Stimulated activated CD8-positive, alpha-beta memory T cell treated with anti-CD3 and anti-CD28 coated beads, Interleukin-15, amount 100 ng/mL, for 1 hour (primary cell): Measurements from ENCODE around the gene TOP2B.

Source experiments
- DNase-seq: peaks from one replicate; pipeline ENCODE4 v3.0.0-alpha.2; 2020; ENCODE audit warnings: low read depth

TOP2B gene

DNA sequence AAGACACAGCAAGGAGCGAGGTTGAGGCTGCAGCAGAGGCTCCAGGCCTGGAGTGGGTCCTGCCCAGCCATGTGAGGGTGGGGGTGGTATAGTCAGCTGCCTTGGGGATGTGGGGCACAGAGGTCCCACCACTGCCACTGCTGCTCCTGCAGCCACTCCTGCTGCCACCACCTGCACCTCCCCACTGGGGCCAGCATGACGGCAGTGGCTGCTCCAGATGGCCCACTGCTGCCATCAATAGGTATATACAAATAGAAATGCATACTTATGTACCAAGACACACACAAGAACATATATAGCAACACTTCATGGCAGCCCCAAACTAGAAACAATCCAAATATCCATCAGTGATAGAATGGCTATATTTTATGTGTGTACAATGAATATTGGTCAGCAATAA is 10.0 kb upstream of the TOP2B start:
- no peak for DNase-seq

DNA sequence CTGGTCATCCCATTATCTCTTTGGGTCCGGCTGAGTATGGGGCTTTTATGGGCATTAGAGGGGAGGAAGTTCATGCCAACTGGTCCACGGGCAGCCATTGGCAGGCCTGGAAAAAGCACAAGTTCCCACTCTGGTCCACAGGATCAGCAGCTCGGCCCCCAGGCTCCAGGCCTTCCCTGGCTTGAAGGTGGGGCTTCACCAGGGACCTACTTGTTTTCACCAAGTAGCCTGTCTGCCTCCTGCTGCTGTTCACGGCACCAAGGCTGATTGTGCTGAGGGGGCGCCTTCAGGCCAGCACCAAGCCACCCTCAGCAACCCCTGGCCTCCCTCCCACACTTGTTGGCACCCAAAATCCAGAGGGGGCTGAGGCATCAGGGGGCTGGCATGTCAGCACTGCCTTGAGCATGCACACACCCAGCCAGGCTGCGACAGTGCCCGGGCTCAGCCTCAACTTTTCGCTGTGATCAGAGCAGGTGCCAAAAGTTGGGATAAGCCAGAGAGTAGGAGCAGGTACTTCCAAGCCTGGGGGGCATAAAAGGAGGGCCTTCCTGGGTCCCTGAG is 9.1 kb upstream of the TOP2B start:
- no peak for DNase-seq

DNA sequence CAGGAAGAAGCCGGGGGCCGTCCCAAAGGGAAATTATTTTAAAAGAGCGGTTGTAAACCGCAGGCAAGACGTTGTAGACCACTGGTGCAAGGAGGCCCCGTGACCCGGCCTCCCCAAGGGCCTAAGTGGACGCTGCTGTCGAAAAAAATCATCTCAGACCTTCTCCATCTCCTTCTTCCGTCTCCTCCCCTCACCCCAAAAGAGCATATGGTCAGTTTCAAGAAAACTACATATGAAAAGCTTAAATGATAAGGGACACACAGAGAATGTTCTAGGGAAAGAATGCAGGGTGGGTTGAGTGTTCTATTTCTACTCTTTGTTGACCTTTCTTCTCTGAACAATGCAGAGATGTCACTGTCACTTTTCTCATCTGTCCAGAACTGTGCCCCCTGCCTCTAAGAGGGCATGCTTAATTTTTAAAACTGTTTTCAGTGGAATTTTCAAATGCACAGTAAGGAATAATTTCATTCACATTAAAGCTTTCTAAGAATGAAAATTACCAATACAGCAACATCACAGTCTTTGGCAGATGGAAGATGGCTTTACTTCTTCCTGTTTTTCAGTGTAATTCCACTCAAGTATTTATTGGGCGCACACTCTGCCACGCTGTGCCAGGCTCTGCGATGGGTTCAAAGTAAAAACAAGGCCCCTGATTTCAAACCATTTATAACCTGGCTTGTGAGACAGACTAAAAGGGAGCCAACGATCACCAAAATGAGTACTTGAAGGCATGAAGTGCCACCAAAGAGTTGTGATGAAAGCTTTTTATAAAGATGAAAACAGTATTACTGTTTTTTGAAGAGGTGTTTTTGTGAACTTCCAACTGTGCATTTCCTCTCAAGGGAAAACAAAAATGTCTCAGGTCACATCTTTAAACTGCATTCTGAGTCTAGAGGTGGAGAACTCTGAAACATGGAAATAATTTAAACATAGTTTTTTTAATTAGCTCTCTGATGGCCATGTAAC is 891 bp upstream of the TOP2B start:
- no peak for DNase-seq

DNA sequence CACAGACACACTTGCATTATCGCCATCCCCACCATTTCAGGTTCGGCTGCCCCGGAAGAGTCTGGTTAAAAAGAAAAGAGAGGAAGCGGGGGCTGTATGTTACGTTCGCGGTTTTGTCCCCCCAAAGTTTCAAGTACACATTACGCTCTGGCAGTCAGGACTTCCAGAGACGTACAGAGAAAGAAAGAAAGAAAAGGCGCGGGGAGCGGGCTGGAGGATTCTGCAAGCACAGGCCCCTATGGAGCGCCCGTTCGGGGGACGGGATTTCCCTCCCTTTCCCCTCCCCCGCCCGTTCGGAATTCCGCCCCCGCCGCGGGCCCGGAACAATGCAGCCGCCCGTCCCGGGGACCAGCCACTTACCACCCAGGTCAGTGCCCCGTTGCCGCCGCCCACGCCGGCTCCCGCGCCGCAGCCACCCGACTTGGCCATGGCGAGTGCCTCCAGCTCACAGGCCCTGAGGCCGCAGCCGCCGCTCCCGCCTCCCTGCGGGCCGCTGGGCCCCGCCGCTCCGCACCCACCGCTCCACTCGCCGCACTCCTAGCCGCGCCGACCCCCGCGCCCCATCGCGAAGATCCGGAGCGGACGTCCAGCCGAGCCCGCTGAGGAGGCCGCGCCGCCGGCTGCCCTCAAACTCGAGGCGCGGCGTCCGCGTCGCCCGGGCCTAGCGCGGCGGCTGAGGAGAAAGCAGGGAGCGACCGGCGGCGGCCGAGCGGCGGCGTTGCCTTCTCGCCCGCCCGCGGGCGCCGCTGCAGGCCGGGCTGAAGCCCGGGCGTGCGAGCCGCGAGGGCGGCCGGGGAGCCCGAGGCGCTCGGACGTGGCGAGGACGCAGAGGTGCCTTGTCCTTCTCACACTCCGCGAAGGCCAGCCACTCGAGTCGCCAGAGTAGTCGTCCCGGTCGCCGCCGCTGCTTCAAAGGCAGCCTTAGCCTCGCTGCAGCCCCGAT is 567 bp downstream of the TOP2B start:
- peak; percentile 38 for DNase-seq

DNA sequence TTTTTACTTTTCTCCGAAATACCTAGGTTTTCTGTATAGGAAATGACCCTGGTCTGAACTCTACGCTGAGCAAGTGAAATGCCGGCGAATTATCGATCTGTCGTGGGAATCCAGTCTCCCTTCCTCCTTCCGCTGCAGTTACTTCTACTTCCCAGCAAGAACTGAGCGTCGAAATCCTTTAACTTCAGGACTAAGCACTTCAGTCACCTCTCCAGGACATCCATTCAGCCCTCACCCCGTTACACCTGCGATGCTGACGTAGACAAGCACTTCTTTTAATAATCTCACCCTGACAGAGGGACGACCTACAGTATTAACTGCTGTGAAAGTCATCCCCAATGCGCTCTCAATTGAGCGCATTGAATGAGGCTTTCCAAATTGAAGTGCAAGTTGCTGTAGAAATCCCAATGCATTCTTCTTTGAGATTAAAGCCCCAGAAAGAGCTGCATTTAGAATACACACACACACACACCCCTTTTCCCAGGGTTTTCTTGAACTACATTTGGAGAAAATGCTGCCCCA is 1.3 kb downstream of the TOP2B start:
- no peak for DNase-seq

DNA sequence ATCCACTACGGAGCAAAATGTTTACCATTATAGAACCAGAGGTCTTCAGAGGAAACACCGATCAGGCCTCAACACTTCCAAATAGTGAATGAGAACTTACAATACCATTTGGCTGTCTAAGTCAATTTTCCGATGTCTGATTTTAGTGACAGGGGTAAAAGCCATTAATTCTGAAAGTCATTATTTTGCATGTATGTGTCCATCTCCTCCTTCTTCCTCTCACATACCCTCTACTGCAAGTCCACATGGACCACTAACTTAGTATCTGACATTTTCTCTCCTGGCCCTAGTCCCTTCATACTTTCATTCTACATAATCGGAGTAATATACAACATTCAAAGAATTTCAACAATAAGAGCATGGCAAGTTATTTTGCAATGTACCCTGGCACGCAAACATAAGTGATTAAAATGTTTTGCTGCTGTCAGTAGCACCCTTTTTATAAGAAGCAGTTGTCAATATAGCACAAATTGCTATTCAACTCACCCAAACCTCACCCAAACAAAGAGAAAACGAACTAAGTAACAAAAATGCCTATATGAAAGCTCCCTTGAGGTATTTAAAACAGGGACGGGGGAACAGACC is 1.9 kb downstream of the TOP2B start:
- DNase-seq, result no peak

DNA sequence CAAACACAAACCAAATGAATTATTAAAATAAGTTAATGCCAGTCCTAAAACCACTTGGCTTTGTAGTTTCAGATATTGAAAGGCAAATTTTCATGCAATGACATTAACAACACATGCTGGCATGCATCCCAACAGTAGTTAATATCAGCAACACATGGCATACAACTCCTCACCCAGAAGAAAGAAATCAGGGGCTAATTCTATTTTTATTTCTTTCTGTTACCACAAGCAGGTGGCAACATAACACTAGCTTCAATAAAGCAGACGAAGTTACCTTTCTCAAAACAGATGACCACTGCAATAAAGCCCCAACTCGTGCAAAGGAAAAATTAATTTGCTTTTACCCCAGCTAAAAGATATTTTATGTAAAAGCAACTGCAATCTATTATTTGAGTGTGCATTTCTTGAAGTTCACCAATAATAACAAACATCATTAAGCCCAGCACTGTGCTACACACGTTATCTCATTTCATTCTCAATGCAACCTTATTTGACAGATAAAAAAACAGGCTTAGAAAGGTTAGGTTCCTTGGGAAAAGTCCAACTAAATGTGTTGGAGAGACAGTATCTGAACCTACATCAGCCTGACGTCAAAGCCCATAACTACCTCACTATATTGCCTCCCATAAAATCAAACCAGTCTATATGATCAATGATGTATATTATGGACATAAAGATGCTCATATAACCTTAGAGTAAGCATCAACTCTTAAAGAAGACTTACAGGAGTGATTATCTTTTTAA is 2.8 kb downstream of the TOP2B start:
- DNase-seq, result no peak

DNA sequence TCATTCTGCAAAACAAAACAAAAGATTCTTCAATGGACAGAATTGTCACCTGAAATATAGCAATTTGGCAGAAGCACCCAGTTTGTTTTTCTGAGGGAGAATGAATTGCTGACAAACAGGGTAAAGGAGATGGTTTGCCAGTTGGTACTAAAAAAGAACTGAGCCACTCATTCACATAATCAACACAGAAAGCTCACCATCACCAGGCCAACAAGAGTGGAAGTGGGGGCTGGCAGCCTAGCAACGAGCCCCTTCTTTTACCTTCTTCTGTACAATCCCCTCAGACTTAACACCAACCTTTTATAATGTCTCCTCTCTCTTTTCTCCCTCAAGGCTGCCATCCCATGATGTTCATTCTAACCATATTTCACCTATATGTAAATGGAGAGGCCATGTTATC is 5.9 kb downstream of the TOP2B start:
- DNase-seq, result no peak

DNA sequence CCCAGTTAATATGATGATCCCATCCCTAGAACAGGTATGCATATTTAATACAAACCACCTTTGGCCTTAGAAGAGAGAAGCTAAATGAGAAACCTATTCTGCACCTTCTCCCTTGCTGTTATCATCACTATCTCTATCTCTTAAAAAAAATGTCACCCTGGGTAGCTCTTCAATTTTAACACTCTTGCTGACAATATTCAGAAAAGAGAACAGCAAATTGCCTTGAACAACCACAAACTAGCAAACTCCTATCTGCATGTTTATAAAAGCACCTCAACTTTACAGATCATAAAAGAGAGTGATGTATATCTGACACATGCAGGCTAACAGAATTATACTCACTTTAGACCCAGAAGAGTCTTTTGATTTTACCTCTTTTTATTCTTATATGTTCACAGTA is 7.4 kb downstream of the TOP2B start:
- no peak for DNase-seq

DNA sequence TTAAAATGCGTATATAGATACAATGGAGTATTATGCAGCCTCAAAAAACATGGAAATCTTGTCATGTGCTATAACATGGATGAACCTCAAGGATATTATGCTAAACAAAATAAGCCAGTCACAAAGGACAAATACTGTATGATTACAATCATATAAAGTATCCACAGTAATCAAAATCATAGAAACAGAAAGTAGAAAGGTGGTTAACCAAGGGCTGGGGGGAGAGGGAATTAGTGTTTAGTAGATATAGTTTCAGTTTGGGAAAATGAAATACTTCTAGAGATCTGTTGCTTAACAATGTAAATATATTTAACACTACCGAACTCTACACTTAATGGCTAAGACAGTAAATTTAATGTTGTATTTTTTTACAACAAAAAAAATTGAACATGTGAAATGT is 9.0 kb downstream of the TOP2B start:
- no peak for DNase-seq

DNA sequence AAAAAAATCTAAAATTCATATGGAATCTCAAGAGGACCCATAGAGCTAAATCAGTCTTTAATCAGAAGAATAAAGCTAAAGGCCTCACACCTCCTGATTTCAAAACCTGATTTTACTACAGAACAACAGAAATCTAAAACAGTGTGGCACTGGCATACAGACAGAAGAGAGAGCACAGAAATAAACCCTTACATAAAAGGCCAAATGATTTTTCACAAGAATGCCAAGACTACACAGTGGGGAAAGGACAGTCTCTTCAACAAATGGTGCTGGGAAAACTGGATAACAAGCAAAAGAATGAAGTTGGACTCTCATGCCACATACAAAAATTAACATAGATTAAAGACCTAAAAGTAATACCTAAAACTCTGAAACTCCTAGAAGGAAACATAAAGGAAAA is 10.1 kb downstream of the TOP2B start:
- DNase-seq, result no peak

DNA sequence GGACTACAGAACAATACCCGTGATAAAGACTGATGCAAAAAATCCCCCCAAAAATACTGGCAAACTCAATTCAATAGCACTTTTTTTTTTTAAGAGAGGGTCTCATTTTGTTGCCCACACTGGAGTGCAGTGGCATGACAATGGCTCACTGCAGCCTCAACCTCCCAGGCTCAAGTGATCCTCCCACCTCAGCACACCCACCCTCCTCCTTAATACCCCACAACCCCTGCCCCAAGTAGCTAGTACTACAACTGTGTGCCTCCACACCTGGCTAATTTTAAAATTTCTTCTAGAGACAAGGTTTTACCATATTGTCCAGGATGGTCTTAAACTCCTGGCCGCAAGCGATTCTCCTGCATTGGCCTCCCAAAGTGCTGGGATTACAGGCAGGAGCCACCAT is 11.4 kb downstream of the TOP2B start:
- no peak for DNase-seq

DNA sequence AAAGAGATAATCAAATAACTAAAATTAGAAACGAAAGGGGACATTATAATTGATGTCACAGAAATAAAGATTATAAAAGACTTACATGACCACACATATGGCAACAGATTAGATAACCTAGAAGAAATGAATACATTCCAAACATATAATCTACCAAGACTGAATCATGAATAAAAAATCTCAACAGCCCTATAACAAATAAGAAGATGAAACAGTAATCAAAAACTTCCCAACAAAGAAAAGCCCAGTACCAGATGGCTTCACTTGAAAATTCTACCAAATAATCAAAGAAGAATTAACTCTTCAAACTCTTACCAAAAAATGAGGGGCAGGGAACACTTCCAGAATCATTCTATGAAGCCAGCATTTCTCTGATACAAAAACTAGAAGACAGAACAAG is 11.8 kb downstream of the TOP2B start:
- no peak for DNase-seq

DNA sequence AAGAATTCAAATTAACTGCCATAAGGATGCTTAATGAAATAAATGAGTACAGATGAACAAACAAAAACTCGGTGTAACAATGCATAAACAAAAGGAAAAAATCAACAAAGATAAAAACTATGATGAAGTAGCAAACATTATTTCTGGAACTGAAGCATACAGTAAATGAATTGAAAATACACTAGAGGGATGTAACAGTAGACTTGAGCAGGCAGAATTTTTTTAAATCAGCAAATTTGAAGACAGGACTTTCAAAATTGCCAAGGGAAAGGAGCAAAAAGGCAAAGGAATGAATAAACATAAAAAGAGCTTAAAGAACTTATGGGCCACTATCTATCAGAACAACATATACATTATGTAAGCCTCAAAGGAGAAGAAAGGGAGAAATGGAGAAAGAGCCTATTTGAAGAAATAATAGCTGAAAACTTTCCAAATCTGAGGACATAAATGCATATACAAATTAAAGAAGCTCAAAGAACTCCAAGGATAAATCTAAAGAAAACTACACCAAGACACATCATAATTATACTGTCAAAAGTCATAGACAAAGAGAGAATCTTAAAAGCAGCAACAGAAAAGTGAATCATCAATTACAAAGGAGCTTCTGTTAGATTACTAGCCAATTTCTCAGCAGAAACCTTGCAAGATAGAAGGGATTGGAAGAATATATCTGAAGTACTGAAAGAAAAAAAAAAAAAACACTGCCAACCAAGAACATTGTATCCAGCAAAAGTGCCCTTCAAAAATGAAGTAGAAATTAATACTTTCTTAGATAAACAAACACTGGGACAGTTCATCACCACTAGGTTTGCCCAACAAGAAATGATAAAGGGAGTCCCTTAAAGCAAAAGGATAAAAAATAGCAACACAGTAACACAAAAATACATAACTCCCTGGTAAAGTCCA is 15.5 kb downstream of the TOP2B start:
- DNase-seq, result no peak

DNA sequence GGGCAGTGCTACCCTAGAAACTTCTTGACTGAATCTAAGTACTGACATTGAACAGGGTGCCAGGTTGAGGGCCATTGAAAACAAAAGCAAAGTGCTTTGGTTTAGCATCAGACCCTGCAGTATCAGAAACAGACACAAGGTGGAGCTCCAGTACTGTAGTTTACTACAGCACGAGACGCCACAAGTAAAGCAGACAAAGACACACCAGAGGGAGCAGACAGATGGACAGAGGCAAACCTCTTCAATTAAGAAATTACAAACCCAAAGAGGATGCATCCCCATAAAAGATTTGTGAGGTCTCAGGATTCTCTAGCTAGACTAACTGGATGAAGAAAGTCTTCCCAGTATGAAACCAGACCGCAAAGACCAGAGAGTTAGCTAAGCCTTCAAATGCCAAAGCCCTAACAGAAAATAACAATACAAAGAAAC is 16.6 kb downstream of the TOP2B start:
- peak; percentile 78 for DNase-seq

DNA sequence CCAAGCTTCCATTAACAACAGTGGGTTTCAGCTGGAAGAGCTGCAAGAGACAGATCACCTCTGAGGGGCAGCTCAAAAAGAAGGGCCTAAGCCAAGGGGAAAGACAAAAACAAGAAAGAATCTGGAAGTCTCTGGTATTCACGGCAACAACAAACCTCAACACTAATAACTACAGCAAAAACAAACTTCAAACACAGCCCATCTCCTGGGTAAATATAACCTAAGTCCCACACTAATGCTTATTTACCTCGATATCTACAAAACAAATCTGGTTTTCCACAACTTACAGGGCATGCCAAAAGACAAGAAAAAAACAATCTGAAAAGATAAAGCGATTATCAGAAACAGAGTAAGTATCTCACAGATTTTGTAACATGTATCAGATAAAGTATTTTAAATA is 29.7 kb downstream of the TOP2B start:
- DNase-seq, result no peak

DNA sequence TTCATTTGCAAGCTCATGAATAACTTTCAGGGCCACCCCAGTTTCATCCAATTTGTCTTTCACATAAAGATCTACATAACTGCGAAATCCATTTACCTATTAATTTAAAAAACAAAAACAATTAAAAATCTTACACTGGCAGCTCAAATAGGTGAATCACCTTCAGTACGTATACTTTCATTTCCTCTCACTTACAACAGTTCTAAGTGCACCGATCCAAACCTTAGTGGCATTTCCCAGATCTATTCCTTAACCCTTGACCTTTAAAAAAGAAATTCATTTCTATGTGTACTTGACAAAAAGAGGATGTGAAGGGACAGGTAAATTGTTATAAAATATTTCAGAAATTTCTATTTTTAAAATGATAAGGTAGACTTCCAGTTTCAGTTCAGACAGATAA is 30.8 kb downstream of the TOP2B start:
- DNase-seq, result no peak

DNA sequence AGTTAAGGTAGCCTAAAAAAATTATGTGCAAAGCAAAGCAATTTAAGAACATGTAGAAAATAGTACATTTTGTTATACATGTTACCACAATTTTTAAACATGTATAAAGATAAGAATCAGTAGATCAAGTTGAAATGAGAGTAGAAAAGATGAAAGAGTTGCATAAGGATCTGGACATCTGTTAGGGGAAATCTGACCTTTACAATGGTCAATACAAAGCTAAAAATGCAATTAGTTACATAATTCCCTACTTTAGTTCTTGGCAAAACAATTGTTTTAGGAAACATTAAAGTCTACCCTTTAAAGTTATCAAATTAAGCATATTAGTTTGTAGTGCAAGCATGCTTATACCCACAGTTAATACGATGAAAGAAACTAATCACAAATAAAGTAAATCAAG is 32.7 kb downstream of the TOP2B start:
- DNase-seq, result no peak

DNA sequence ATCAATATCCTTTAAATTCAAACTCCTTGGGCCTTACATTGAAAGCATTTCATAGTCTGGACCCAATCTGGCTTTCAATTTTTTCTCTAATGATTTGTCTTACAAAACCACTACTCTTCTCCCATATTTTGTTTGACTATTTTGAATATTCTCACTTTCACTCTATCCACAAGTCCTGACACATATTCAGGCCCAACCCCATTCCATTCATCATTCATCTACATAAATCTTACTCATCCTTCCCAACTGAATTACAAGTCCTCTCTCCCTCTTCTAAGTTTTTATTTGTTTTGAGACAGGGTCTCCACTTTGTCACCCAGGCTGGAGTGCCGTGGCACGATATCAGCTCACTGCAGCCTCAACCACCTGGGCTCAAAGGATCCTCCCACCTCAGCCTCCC is 43.6 kb downstream of the TOP2B start:
- no peak for DNase-seq

DNA sequence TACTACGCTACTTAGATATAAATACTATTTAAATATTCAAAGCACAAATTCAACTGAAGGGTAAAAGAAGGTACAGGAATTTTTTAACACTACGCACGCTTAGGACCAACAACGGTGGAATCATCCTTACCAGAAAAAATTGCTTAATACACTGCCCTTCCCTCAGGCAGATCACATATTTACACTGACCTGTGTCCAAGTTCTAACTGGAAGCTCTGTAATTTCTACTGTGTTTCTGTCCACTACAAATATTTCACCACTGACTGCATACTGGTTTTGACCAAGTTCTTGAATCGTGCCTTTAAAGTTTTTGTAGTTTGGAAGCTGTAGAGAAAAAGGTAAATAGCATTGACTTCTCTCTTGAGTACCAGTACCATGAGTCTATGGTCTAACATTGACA is 44.2 kb downstream of the TOP2B start:
- no peak for DNase-seq
